Osteoblast (primary cell): Measurements from ENCODE around the gene DAAM2. TPM values are rescaled to one million over a fixed set of nuclear protein-coding genes. Genes with fewer than 3 reads are reported as not detected.

Source experiments
- DNase-seq: peaks from one replicate; pipeline ENCODE4 v3.0.0; 2011; ENCODE audit warnings: low spot score, mixed read lengths; ENCODE audit not compliant: insufficient read length; ENCODE audit errors: missing footprints
- H2AFZ ChIP-seq: 2 replicates; pipeline ENCODE4 v1.6.0; 2011; ENCODE audit warnings: mild to moderate bottlenecking, low read length
- H3K27ac ChIP-seq: 2 replicates; pipeline ENCODE4 v1.5.1; 2011; ENCODE audit warnings: mild to moderate bottlenecking, low read depth, low read length, moderate library complexity
- H3K27me3 ChIP-seq: 2 replicates; pipeline ENCODE4 v1.6.0; 2012; ENCODE audit warnings: mild to moderate bottlenecking, control low read depth, inconsistent platforms, low read length, moderate library complexity; ENCODE audit not compliant: insufficient read depth
- H3K36me3 ChIP-seq: 2 replicates; pipeline ENCODE4 v1.5.1; 2011; ENCODE audit warnings: mild to moderate bottlenecking, low read length, control low read depth, moderate library complexity; ENCODE audit not compliant: insufficient read depth
- H3K4me1 ChIP-seq: 2 replicates; pipeline ENCODE4 v1.5.1; 2011; ENCODE audit warnings: mild to moderate bottlenecking, low read length, control low read depth, moderate library complexity; ENCODE audit not compliant: insufficient read depth
- H3K4me2 ChIP-seq: 2 replicates; pipeline ENCODE4 v1.6.0; 2011; ENCODE audit warnings: mild to moderate bottlenecking, low read length; ENCODE audit not compliant: insufficient read depth
- H3K4me3 ChIP-seq: fragments of 200-600 bp; sonication (generic); 3 replicates; pipeline ENCODE4 v1.5.1; 2012; ENCODE audit warnings: mild to moderate bottlenecking, low read length, inconsistent platforms; ENCODE audit not compliant: insufficient read depth
- H3K79me2 ChIP-seq: 2 replicates; pipeline ENCODE4 v1.6.0; 2012; ENCODE audit warnings: mild to moderate bottlenecking, low read length, control low read depth, inconsistent platforms; ENCODE audit not compliant: insufficient read depth
- H3K9me3 ChIP-seq: 2 replicates; pipeline ENCODE4 v1.5.1; 2011; ENCODE audit warnings: low read depth, low read length, control low read depth
- H4K20me1 ChIP-seq: 2 replicates; pipeline ENCODE4 v1.6.0; 2012; ENCODE audit warnings: mild to moderate bottlenecking, low read length, control low read depth; ENCODE audit not compliant: insufficient read depth
- total RNA-seq: library from RNA; depleted of rRNA; stranded (reverse); fragments of >200 nt; gene quantifications from 2 replicates; pipeline ENCODE4 v1.2.3, GENCODE V29; 2012
- TF ChIP-seq, protein P1 (sequence below): IDR thresholded peaks from 2 replicates; pipeline ENCODE4 v1.5.1; 2011; ENCODE audit warnings: mild to moderate bottlenecking, low read depth, low read length, moderate library complexity; ENCODE audit errors: extremely low read depth

DAAM2 gene
- total RNA-seq, 1 donor, result 29.0 TPM

DNA sequence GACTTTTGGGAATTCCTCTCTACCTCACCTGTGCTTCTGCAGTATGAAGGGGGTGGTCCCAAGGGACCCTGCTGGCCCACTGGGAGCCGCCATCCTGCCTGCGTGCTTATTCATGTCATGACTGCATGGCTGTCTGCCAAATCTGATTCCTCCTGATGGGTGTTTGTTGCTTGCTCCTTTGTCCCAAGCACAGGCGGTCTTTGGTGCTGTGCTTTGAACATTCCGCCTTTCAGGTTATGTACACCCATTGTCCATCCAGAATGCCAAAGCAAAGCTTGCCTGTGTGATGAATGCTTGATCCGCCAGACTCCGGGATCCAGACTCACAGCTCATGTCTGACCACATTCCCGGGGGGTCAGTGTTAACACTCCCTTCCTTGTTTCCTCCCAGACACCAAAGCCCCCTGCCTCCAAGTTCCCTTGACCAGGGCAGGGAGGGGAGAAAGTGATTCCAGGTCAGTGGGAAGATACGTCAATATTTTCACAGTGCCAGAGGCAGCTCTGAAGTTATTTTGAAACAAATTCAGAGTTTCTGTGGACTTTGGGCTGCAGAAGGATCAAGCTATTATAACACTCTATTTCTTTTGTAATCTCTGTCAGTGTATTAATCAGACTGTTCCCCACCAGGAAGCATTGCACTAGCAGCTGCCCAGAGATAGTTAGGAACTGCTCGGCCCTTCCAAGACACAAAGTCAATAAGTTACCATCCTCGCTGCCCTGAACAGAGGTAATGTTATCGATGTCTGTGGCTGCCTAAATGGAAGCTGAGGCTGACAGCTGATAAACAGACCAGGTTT lies 9.5 kb downstream of the DAAM2 start:
- peaks cover 35% of the 10 kb centered on the region for H3K4me1 ChIP-seq
- no peak overlapping the region for H3K4me2 ChIP-seq

DNA sequence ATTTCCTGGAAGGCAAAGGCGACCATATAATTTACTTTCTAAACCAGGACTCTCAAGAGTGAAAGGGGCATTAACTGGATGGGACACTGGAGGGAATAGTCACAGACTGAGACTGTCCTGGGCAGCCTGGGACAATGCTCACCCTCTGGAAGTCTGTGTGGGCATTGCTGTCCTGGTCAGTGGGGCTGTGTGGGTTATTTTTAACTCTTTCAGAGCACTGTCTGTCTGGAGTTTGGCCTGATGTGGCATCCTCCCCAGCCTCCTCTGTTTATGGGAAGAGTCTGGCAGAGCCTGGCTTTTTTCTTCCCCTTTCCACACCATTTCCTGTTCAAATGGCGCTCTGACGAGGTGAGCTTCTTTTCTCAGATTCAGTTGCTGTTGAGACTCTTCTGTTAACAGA lies 11.7 kb downstream of the DAAM2 start:
- TF ChIP-seq, protein P1, sequence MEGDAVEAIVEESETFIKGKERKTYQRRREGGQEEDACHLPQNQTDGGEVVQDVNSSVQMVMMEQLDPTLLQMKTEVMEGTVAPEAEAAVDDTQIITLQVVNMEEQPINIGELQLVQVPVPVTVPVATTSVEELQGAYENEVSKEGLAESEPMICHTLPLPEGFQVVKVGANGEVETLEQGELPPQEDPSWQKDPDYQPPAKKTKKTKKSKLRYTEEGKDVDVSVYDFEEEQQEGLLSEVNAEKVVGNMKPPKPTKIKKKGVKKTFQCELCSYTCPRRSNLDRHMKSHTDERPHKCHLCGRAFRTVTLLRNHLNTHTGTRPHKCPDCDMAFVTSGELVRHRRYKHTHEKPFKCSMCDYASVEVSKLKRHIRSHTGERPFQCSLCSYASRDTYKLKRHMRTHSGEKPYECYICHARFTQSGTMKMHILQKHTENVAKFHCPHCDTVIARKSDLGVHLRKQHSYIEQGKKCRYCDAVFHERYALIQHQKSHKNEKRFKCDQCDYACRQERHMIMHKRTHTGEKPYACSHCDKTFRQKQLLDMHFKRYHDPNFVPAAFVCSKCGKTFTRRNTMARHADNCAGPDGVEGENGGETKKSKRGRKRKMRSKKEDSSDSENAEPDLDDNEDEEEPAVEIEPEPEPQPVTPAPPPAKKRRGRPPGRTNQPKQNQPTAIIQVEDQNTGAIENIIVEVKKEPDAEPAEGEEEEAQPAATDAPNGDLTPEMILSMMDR, result no peak
- H3K4me3 ChIP-seq, result no peak overlapping the region
- H3K4me2 ChIP-seq, result peak overlapping the region; percentile 17
- peaks cover 42% of the 10 kb centered on the region for H3K4me1 ChIP-seq
- no peaks in the 10 kb centered on the region for H3K27me3 ChIP-seq
- no peak for DNase-seq
- no peaks in the 10 kb centered on the region for H3K36me3 ChIP-seq
- peaks cover 14% of the 10 kb centered on the region for H4K20me1 ChIP-seq
- H3K9me3 ChIP-seq, result no peaks in the 10 kb centered on the region
- peak overlapping the region; percentile 62 for H2AFZ ChIP-seq
- H3K79me2 ChIP-seq, result peaks cover 20% of the 10 kb centered on the region
- peak overlapping the region; percentile 23 for H3K27ac ChIP-seq

More for the DNA sequence above, 9.5 kb downstream of the DAAM2 start:
- Histone ChIP-seq H3K4me3 (no peak overlapping the region), H3K27ac (no peak overlapping the region), H3K36me3 (no peaks in the 10 kb centered on the region), H3K9me3 (no peaks in the 10 kb centered on the region), H4K20me1 (peaks cover 14% of the 10 kb centered on the region), H3K79me2 (peaks cover 17% of the 10 kb centered on the region), H2AFZ (peak overlapping the region; percentile 15), H3K27me3 (no peaks in the 10 kb centered on the region)
- TF ChIP-seq, protein P1, result no peak
- no peak for DNase-seq

DNA sequence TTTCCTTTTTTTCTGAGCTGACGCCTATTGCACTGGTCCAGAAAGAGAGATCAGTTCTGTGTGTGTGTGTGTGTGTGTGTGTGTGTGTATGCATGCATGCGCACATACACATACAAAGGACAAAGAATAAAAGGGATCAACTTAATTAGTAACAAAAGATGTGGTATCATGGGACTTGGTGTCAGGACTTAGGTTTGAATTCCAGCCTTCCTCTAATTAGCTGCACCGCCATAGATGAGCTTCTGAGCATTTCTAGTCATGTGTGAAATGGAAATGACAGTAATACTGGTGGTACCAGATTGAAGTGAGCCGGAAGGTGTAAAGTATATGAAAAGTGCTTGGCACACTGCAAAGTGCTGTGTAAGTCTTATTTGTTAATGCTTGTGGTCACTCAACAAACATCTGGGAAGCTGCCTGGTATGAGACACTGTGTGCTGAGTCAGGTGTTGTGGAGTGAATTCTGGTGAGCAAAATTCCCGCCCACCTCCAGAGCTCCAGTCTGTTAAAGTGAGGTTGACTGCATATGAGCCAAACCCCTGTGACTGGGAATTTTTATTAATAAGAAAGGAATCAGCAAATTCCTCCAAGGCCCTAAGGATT lies 12.4 kb downstream of the DAAM2 start:
- Histone ChIP-seq H3K4me1 (peaks cover 47% of the 10 kb centered on the region), H3K27ac (peak overlapping the region; percentile 30), H3K4me3 (no peak overlapping the region), H4K20me1 (peaks cover 14% of the 10 kb centered on the region), H3K36me3 (no peaks in the 10 kb centered on the region), H3K9me3 (no peaks in the 10 kb centered on the region), H3K4me2 (peak overlapping the region; percentile 17), H3K27me3 (no peaks in the 10 kb centered on the region), H2AFZ (no peak overlapping the region), H3K79me2 (peaks cover 20% of the 10 kb centered on the region)
- TF ChIP-seq, protein P1, result no peak
- DNase-seq, result peak; percentile 80

DNA sequence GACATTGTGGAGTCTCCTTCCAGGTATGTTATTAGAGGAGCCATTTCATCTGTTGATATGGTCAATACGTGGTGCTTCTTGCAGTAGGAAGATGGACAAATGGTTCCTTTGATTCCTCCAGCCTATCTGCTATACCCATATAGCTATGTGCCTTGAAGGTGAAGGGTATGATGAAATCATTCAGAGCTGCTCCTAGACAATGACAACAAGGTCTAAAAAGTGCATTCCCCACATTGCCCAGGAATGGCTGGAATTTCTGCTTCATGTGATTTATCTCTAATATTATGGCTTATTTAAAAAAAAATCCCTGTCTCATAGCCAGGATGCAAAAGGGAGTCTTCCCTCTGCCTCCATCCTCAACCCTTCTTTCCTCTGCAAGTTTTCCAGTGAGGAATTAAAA lies 14.1 kb downstream of the DAAM2 start:
- Histone ChIP-seq H2AFZ (no peak overlapping the region), H3K27me3 (no peaks in the 10 kb centered on the region), H3K4me2 (no peak overlapping the region), H4K20me1 (peaks cover 2% of the 10 kb centered on the region), H3K79me2 (peaks cover 17% of the 10 kb centered on the region), H3K4me3 (no peak overlapping the region), H3K27ac (no peak overlapping the region), H3K4me1 (peaks cover 54% of the 10 kb centered on the region), H3K36me3 (no peaks in the 10 kb centered on the region), H3K9me3 (no peaks in the 10 kb centered on the region)
- TF ChIP-seq, protein P1, result no peak
- no peak for DNase-seq
